Endothelial cell of umbilical vein (primary cell): ENCODE measurements around the gene STX4. TPM values are rescaled to one million over a fixed set of nuclear protein-coding genes. Genes with fewer than 3 reads are reported as not detected.

Experiments used
- BruUV-seq: library from RNA; stranded (reverse); fragments of 400-500 nt; replicated peaks from 2 replicates; lab custom pipeline; 2021; lab: Mats Ljungman, UMichigan
- CTCF ChIA-PET: fragments of 300-600, 350-600 bp; sonication (Branson Sonifier 250); formaldehyde crosslinking; loops from one replicate; lab custom pipeline; 2021; ENCODE audit warnings: antibody characterized with exemption, inconsistent platforms; lab: Charles Lee
- POLR2A ChIA-PET: fragments of 300-600, 350-600 bp; sonication (Branson Sonifier 250); formaldehyde crosslinking; loops from one replicate; lab custom pipeline; 2021; ENCODE audit warnings: antibody characterized with exemption, inconsistent platforms; lab: Charles Lee
- DNase-seq: peaks from one replicate; pipeline ENCODE4 v3.0.0-alpha.2; 2011; ENCODE audit warnings: low read depth, low spot score
- FAIRE-seq: peaks from 2 replicates; lab custom pipeline; 2011; peaks lifted over from hg19 to GRCh38; lab: Jason Lieb, UNC
- H2AFZ ChIP-seq: 2 replicates; pipeline ENCODE4 v1.6.0; 2012; ENCODE audit warnings: low read depth, low read length, control low read depth, inconsistent platforms
- H3K27ac ChIP-seq: 2 replicates; pipeline ENCODE4 v1.5.1; 2011; ENCODE audit warnings: low read depth, mild to moderate bottlenecking, control low read depth, low read length, moderate library complexity; ENCODE audit not compliant: insufficient read depth
- H3K27me3 ChIP-seq, 2 experiments: 2 replicates each; pipeline versions ENCODE4 v1.6.0 to v1.6.1; 2011; ENCODE audit warnings: low read length in 2 of 2, mixed read lengths in 1 of 2; ENCODE audit not compliant: control insufficient read depth in 2 of 2, insufficient read depth in 2 of 2
- H3K36me3 ChIP-seq, 2 experiments: 2 replicates in 1 of 2; 3 replicates in 1 of 2; pipeline ENCODE4 v1.5.1; 2011; ENCODE audit warnings: low read length in 2 of 2, mild to moderate bottlenecking in 1 of 2, moderate library complexity in 1 of 2; ENCODE audit not compliant: control insufficient read depth in 2 of 2, insufficient read depth in 2 of 2; ENCODE audit errors: extremely low read depth in 1 of 2
- H3K4me1 ChIP-seq: 3 replicates; pipeline ENCODE4 v1.5.1; 2011; ENCODE audit warnings: mild to moderate bottlenecking, low read length; ENCODE audit not compliant: control insufficient read depth, insufficient read depth; ENCODE audit errors: extremely low read depth
- H3K4me2 ChIP-seq: 2 replicates; pipeline ENCODE4 v1.6.1; 2011; ENCODE audit warnings: low read length, control low read depth, mixed read lengths; ENCODE audit not compliant: insufficient read depth
- H3K4me3 ChIP-seq, 3 experiments: fragments of 200-600 bp in 1 of 3; sonication (generic), shearing (Covaris generic) in 1 of 3; replicated peaks in 1 of 3; 2 replicates each; pipeline ENCODE4 v1.5.1; 2011 to 2016; ENCODE audit warnings: control low read depth in 3 of 3, low read length in 3 of 3, mild to moderate bottlenecking in 2 of 3, inconsistent platforms in 1 of 3, low read depth in 1 of 3, moderate library complexity in 1 of 3; ENCODE audit not compliant: insufficient read depth in 1 of 3
- H3K79me2 ChIP-seq: 2 replicates; pipeline ENCODE4 v1.6.0; 2012; ENCODE audit warnings: low read length, inconsistent platforms; ENCODE audit not compliant: control insufficient read depth, insufficient read depth
- H3K9ac ChIP-seq: replicated peaks from 2 replicates; pipeline ENCODE3; 2011; ENCODE audit warnings: low read length, control low read depth; ENCODE audit not compliant: insufficient read depth; ENCODE audit errors: extremely low read depth
- H3K9me1 ChIP-seq: replicated peaks from 3 replicates; pipeline ENCODE4 v1.6.0; 2011; ENCODE audit warnings: mild to moderate bottlenecking, low read length; ENCODE audit not compliant: control insufficient read depth, insufficient read depth; ENCODE audit errors: extremely low read depth
- H3K9me3 ChIP-seq: replicated peaks from 2 replicates; pipeline ENCODE4 v1.5.1; 2012; ENCODE audit warnings: low read length, inconsistent platforms; ENCODE audit not compliant: control insufficient read depth, insufficient read depth
- H4K20me1 ChIP-seq: replicated peaks from 2 replicates; pipeline ENCODE3; 2011; ENCODE audit warnings: mild to moderate bottlenecking, low read length; ENCODE audit not compliant: control insufficient read depth, insufficient read depth; ENCODE audit errors: extremely low read depth
- CTCF ChIP-seq, 2 donors: IDR thresholded peaks; 1 replicate in 1 of 2; 2 replicates in 1 of 2; pipeline ENCODE4 v1.5.1; 2011; ENCODE audit warnings: low read length in 2 of 2, mild to moderate bottlenecking in 2 of 2, moderate library complexity in 2 of 2, control low read depth in 1 of 2, inconsistent platforms in 1 of 2, low read depth in 1 of 2; ENCODE audit not compliant: insufficient read depth in 1 of 2; ENCODE audit errors: extremely low read depth in 1 of 2
- EZH2 ChIP-seq: IDR thresholded peaks from 2 replicates; pipeline ENCODE4 v1.6.1; 2012; ENCODE audit warnings: borderline replicate concordance, low read depth, mild to moderate bottlenecking, moderate library complexity, low read length, inconsistent platforms; ENCODE audit not compliant: severe bottlenecking
- FOS ChIP-seq: IDR thresholded peaks from 2 replicates; pipeline ENCODE4 v1.6.1; 2011; ENCODE audit warnings: mild to moderate bottlenecking, low read length, moderate library complexity, borderline replicate concordance; ENCODE audit not compliant: insufficient read depth
- GATA2 ChIP-seq: IDR thresholded peaks from 2 replicates; pipeline ENCODE4 v1.7.0; 2011; ENCODE audit warnings: low read depth, mild to moderate bottlenecking, moderate library complexity, mixed read lengths, low read length; ENCODE audit not compliant: insufficient read length, insufficient read depth
- JUN ChIP-seq: IDR thresholded peaks from 2 replicates; pipeline ENCODE4 v1.6.1; 2011; ENCODE audit warnings: borderline replicate concordance, low read depth; ENCODE audit not compliant: insufficient read length, insufficient read depth
- MAX ChIP-seq: IDR thresholded peaks from 2 replicates; pipeline ENCODE4 v1.6.1; 2011; ENCODE audit not compliant: insufficient read depth, insufficient read length
- MYC ChIP-seq: IDR thresholded peaks from one replicate; pipeline ENCODE4 v1.6.1; 2011; ENCODE audit warnings: mild to moderate bottlenecking, low read depth, low read length
- POLR2A ChIP-seq: IDR thresholded peaks from 2 replicates; pipeline ENCODE4 v1.6.1; 2012; ENCODE audit warnings: low read depth, mild to moderate bottlenecking, control low read depth, low read length
- POLR2AphosphoS5 ChIP-seq: IDR thresholded peaks from 2 replicates; pipeline ENCODE4 v1.6.1; 2012; ENCODE audit warnings: low read depth, mild to moderate bottlenecking, control low read depth, low read length, moderate library complexity; ENCODE audit not compliant: insufficient read depth
- dilution Hi-C: fragments of 300-500 bp; cut with MboI; formaldehyde crosslinking; loops from one replicate; pipeline ENCODE4 v1.15.0; 2019; ENCODE audit warnings: low sequenced_read_pairs; ENCODE audit not compliant: extremely low pct_ligation_motif_present
- intact Hi-C: fragments of 100-400 bp; cut with micrococcal nuclease; formaldehyde crosslinking; loops from one replicate; pipeline ENCODE4 v1.10.0; 2022
- polyA plus RNA-seq, 4 experiments: library from polyadenylated mRNA; depleted of rRNA in 3 of 4; stranded (reverse) in 3 of 4; unstranded in 1 of 4; fragments of >200 nt; gene quantifications; 2 replicates each; pipeline versions ENCODE4 v1.2.1 to v1.2.3, GENCODE V29; 2011 to 2012; ENCODE audit warnings: missing spikeins in 1 of 4
- total RNA-seq: library from RNA; stranded (reverse); gene quantifications from 2 replicates; pipeline ENCODE4 v1.2.3, GENCODE V29; 2021

The STX4 gene
- total and polyA plus RNA-seq, 2 donors (not counting 3 experiments of a cell fraction or from before 2014, with no cell fraction given), result 49.5 to 65.2 TPM

DNA sequence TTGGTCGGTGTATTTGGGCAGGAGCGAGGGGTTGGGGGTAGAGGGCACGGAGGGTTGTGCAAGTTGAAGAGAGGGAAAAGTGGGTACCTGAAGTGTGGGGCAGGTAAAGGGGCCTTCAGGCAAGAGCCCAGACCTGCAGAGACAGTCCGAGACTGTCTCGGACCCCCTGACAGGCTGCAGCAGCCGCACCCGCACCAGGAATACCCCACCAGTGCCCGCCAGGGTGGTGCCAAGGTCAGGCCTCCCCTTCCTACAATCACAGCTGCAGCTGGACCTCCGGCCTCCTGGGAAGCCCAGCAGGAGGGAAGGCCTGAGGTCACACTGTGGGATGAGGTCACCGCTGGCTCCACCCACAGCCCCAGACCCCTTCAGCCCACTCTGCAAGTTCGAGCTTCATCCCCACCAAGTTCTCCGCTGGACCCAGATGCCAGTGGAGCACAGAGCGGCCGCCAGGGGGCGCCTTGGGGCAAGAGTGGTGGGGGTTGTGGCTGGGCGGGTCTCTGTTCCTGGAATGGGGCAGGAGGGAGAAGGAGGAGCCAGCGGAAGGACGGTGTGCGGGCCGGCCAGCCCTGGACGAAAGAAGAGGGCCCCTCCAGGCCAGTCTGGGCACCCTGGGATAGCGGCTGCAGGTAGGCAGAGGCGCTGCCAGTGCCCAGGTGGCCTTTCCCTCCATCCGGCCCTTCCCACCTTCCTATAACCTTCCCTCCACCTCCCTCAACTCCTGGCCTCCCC lies 48.5 kb upstream of the STX4 start, which contains the start of gene HSD3B7:
HSD3B7 (plus strand) TSS at position 539 of the 732 bp plus-strand sequence. CDS start 452 bp downstream, outside the sequence.
- Histone ChIP-seq H3K9me1 (no peaks in the 10 kb centered on the region), H3K36me3 (peaks cover 4 to 16% of the 10 kb centered on the region in 2 experiments), H3K9me3 (no peaks in the 10 kb centered on the region), H3K27me3 (no peaks in the 10 kb centered on the region), H3K27ac (no peak within 1 kb of the TSS), H3K4me2 (no peak within 1 kb of the TSS), H4K20me1 (no peaks in the 10 kb centered on the region), H3K9ac (no peak within 1 kb of the TSS), H3K79me2 (no peaks in the 10 kb centered on the region), H3K4me1 (no peaks in the 10 kb centered on the region), H2AFZ (peak within 1 kb of the TSS; percentile 43), H3K4me3 (peak within 1 kb of the TSS in 1 of 3 experiments; percentile 19)
- ChIA-PET CTCF (interaction anchor here (0.6 to 5.0 kb wide), 39 partner anchors 9 to 883 kb away, joined by 3 to 66 read pairs (median 5); partner anchors contain the start of genes KAT8, SETD1A, STX4 and VKORC1), POLR2A (interaction anchor here (1.1 to 1.2 kb wide), 2 partner anchors 195 kb away, joined by 4 read pairs; partner anchors contain the start of gene FUS)
- dilution Hi-C loops, result no loop called here
- no TSS peak for BruUV-seq
- FAIRE-seq, result peak; percentile 89
- peak; percentile 69 for DNase-seq
- intact Hi-C loops, result loop anchor here (1.0 to 10.0 kb wide), 7 partner anchors 89 to 883 kb away; partner anchors contain the start of genes ZNF646 and ZNF668
- TF ChIP-seq CTCF (IDR thresholded peaks at IDR 0.05; ENCODE audit: extremely low read depth in 1 of 2, insufficient read depth in 1 of 2, low read depth in 1 of 2, low read length in 2 of 2) (peak; percentile 93 to 97), GATA2 (no peak), JUN (no peak), FOS (no peak), POLR2AphosphoS5 (peak; percentile 33), MYC (no peak), MAX (no peak), POLR2A (no peak), EZH2 (no peak)
